Mesendoderm (in vitro differentiated cells): ENCODE measurements around the gene PTPRG.

Experiments used
- DNase-seq: peaks from one replicate; pipeline ENCODE4 v3.0.0; 2013
- H2AK5ac ChIP-seq: 2 replicates; pipeline ENCODE4 v1.6.1; 2013; ENCODE audit warnings: low read length, inconsistent platforms
- H2BK120ac ChIP-seq: 2 replicates; pipeline ENCODE4 v1.6.1; 2013; ENCODE audit warnings: low read depth, mild to moderate bottlenecking, low read length, moderate library complexity, mixed read lengths
- H2BK15ac ChIP-seq: replicated peaks from 2 replicates; pipeline ENCODE4 v1.6.1; 2013; ENCODE audit warnings: low read depth, mild to moderate bottlenecking, moderate library complexity
- H2BK5ac ChIP-seq: 2 replicates; pipeline ENCODE4 v1.6.1; 2013; ENCODE audit warnings: low read length, inconsistent platforms
- H3K18ac ChIP-seq: 2 replicates; pipeline ENCODE4 v1.6.1; 2013; ENCODE audit warnings: mild to moderate bottlenecking, low read length, mixed read lengths
- H3K23ac ChIP-seq: one replicate; pipeline ENCODE4 v1.6.1; 2013; ENCODE audit warnings: low read length
- H3K27ac ChIP-seq: 2 replicates; pipeline ENCODE4 v1.5.1; 2013; ENCODE audit warnings: low read depth, mild to moderate bottlenecking, inconsistent platforms, low read length, moderate library complexity
- H3K27me3 ChIP-seq: 2 replicates; pipeline ENCODE4 v1.6.1; 2013; ENCODE audit warnings: low read length, control low read depth, mild to moderate bottlenecking, inconsistent platforms; ENCODE audit not compliant: insufficient read depth, poor library complexity
- H3K36me3 ChIP-seq: 2 replicates; pipeline ENCODE4 v1.6.1; 2013; ENCODE audit warnings: low read length, inconsistent platforms; ENCODE audit not compliant: control insufficient read depth, insufficient read depth
- H3K4ac ChIP-seq: one replicate; pipeline ENCODE4 v1.6.1; 2013; ENCODE audit warnings: low read depth, mild to moderate bottlenecking, low read length, moderate library complexity
- H3K4me1 ChIP-seq: 2 replicates; pipeline ENCODE4 v1.6.1; 2013; ENCODE audit warnings: low read depth, low read length, inconsistent platforms; ENCODE audit not compliant: control insufficient read depth
- H3K4me2 ChIP-seq: 2 replicates; pipeline ENCODE4 v1.6.1; 2013; ENCODE audit warnings: low read length
- H3K4me3 ChIP-seq: 2 replicates; pipeline ENCODE4 v1.5.1; 2013; ENCODE audit warnings: mild to moderate bottlenecking, low read length
- H3K56ac ChIP-seq: one replicate; pipeline ENCODE4 v1.6.1; 2013; ENCODE audit warnings: low read length
- H3K79me1 ChIP-seq: 2 replicates; pipeline ENCODE4 v1.6.1; 2013; ENCODE audit warnings: low read length, inconsistent platforms
- H3K79me2 ChIP-seq: 2 replicates; pipeline ENCODE4 v1.6.1; 2013; ENCODE audit warnings: mild to moderate bottlenecking, low read length; ENCODE audit not compliant: control insufficient read depth, insufficient read depth
- H3K9ac ChIP-seq: 2 replicates; pipeline ENCODE4 v1.6.1; 2013; ENCODE audit warnings: low read length, inconsistent platforms
- H4K5ac ChIP-seq: one replicate; pipeline ENCODE4 v1.6.1; 2013; ENCODE audit warnings: low read length
- H4K8ac ChIP-seq: one replicate; pipeline ENCODE4 v1.6.1; 2013; ENCODE audit warnings: low read depth, mild to moderate bottlenecking, control low read depth, low read length, moderate library complexity
- WGBS: extraction: QIAGEN DNeasy Blood & Tissue Kit; methylation state at CpG from one replicate; pipeline ENCODE4 v1.1.7; 2013; ENCODE audit warnings: low lambda C conversion rate, missing lambda C conversion rate; ENCODE audit not compliant: insufficient coverage; ENCODE audit errors: extremely low coverage; 5-methylcytosine and 5-hydroxymethylcytosine counted together

The PTPRG gene

GRCh38 chr3:61986473-61986872, 425.1 kb downstream of the PTPRG start:
- Histone ChIP-seq H3K79me2 (peaks cover under 1% of the 10 kb centered on the region), H2BK15ac (no peak overlapping the region), H3K56ac (no peak overlapping the region), H3K4me1 (no peaks in the 10 kb centered on the region), H4K8ac (no peak overlapping the region), H3K18ac (no peak overlapping the region), H3K4me3 (no peak overlapping the region), H3K4me2 (no peak overlapping the region), H2AK5ac (no peak overlapping the region), H2BK5ac (no peak overlapping the region), H3K27me3 (no peaks in the 10 kb centered on the region), H3K36me3 (no peaks in the 10 kb centered on the region), H2BK120ac (no peak overlapping the region), H3K79me1 (peaks cover 8% of the 10 kb centered on the region), H3K23ac (no peak overlapping the region), H3K4ac (no peak overlapping the region), H3K9ac (no peak overlapping the region), H4K5ac (no peak overlapping the region), H3K27ac (no peak overlapping the region)
- no CpG with 5 or more reads among the region's 3 CpGs for WGBS
- DNase-seq: no peak

- Histone ChIP-seq H3K18ac (no peak overlapping the region), H2BK5ac (no peak overlapping the region), H3K23ac (no peak overlapping the region), H4K5ac (no peak overlapping the region), H3K27ac (no peak overlapping the region), H3K4me2 (no peak overlapping the region), H3K4me3 (no peak overlapping the region), H2AK5ac (no peak overlapping the region), H3K79me2 (no peaks in the 10 kb centered on the region), H2BK15ac (no peak overlapping the region), H3K9ac (no peak overlapping the region), H3K27me3 (no peaks in the 10 kb centered on the region), H4K8ac (no peak overlapping the region), H2BK120ac (no peak overlapping the region), H3K79me1 (peaks cover 9% of the 10 kb centered on the region), H3K56ac (no peak overlapping the region), H3K4ac (no peak overlapping the region), H3K36me3 (no peaks in the 10 kb centered on the region), H3K4me1 (no peaks in the 10 kb centered on the region)
- WGBS: no CpG with 5 or more reads among the region's 4 CpGs
- no peak for DNase-seq
These were observed 428.3 kb downstream of the PTPRG start for GRCh38 chr3:61989681-61990080.

GRCh38 chr3:61990327-61991027, 429.1 kb downstream of the PTPRG start:
- WGBS: no CpG with 5 or more reads among the region's 4 CpGs
- Histone ChIP-seq H3K27ac (no peak overlapping the region), H2BK15ac (no peak overlapping the region)

DNA sequence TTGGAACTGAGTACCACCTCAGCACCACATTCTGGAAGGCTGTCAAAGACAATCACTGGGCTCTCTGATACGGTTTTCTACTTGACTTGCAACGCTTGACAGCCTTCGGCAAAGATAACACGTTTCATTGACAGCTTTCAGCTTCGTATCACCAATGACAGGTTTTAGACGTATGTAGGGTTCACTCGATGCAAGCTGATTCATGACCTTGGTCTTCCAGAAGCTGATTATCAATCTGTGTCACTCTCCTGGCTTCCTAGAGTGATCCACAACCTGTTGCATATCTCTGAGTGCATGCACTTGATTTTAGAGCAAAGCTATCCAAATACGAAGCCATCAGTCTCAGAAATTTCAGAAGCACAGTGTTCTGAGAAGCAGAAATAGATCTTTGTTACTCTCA, 430.3 kb downstream of the PTPRG start:
- Histone ChIP-seq H3K27ac (no peak overlapping the region), H2BK120ac (no peak overlapping the region), H3K79me1 (peaks cover 9% of the 10 kb centered on the region), H3K27me3 (no peaks in the 10 kb centered on the region), H3K9ac (no peak overlapping the region), H3K56ac (no peak overlapping the region), H2BK15ac (no peak overlapping the region), H2BK5ac (no peak overlapping the region), H3K4me3 (no peak overlapping the region), H4K8ac (no peak overlapping the region), H4K5ac (no peak overlapping the region), H3K4me2 (no peak overlapping the region), H3K36me3 (no peaks in the 10 kb centered on the region), H3K79me2 (no peaks in the 10 kb centered on the region), H3K23ac (no peak overlapping the region), H3K4me1 (no peaks in the 10 kb centered on the region), H3K4ac (no peak overlapping the region), H2AK5ac (no peak overlapping the region), H3K18ac (no peak overlapping the region)
- no peak for DNase-seq
- WGBS: no CpG with 5 or more reads among the region's 8 CpGs

More at GRCh38 chr3:61990327-61991027, 429.1 kb downstream of the PTPRG start:
- Histone ChIP-seq H2BK5ac (no peak overlapping the region), H3K79me1 (peaks cover 7% of the 10 kb centered on the region), H3K4me3 (no peak overlapping the region), H3K23ac (no peak overlapping the region), H3K9ac (no peak overlapping the region), H3K36me3 (no peaks in the 10 kb centered on the region), H3K4me1 (no peaks in the 10 kb centered on the region), H3K56ac (no peak overlapping the region), H4K5ac (no peak overlapping the region), H2BK120ac (no peak overlapping the region), H3K27me3 (no peaks in the 10 kb centered on the region), H3K18ac (no peak overlapping the region), H3K4me2 (no peak overlapping the region), H3K4ac (no peak overlapping the region), H2AK5ac (no peak overlapping the region), H4K8ac (no peak overlapping the region), H3K79me2 (no peaks in the 10 kb centered on the region)
- DNase-seq: no peak

DNA sequence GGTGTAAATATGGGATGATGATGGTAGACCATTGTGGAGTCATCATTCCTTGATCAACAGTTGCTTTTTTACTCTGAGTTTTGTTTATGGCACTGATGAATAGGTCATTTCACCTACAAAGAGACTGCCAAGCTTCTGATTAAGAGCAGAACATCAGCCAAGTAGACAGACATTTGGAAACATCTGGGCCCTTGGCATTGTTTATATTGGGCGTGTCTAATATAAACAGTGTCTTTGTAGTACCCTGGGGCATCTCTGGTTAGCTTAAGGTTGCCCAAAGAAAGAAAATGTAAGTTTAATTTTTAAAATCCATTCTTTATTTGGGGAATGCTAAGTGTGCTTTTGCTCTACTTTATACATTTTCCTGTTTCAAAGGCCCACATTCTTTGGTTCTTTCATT, 435.0 kb downstream of the PTPRG start:
- Histone ChIP-seq H3K4me1 (peaks cover 2% of the 10 kb centered on the region), H4K8ac (no peak overlapping the region), H3K56ac (no peak overlapping the region), H2BK5ac (no peak overlapping the region), H3K4me2 (no peak overlapping the region), H3K4ac (no peak overlapping the region), H3K23ac (no peak overlapping the region), H4K5ac (no peak overlapping the region), H2AK5ac (no peak overlapping the region), H2BK120ac (no peak overlapping the region), H3K36me3 (no peaks in the 10 kb centered on the region), H3K4me3 (no peak overlapping the region), H3K79me2 (no peaks in the 10 kb centered on the region), H3K27ac (no peak overlapping the region), H3K27me3 (no peaks in the 10 kb centered on the region), H3K18ac (no peak overlapping the region), H2BK15ac (no peak overlapping the region), H3K9ac (no peak overlapping the region), H3K79me1 (peaks cover 12% of the 10 kb centered on the region)
- no peak for DNase-seq
- WGBS: no CpG with 5 or more reads among the region's 1 CpG

DNA sequence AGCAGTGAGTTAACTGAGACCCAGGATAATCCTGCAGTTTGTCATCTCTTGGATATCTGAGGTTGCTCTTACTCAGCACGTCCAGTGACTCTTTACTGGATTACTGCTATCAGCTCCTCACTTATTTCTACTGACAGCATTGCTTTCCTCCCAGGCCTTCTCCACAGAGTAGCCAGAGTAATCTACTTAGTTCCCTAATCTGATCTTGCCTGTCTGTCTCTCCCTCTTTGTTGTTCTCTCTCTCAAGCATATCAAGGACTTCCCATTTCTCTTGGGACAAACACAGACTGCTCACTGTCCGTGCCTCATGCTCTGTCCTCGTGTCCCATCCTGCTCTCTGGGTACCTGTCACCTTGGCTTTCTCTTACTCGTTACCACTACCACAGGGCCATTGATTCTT, 435.7 kb downstream of the PTPRG start:
- H3K4me3 ChIP-seq: no peak overlapping the region
- no CpG with 5 or more reads among the region's 4 CpGs for WGBS
- no peaks in the 10 kb centered on the region for H3K36me3 ChIP-seq
- peaks cover 2% of the 10 kb centered on the region for H3K4me1 ChIP-seq
- H3K4me2 ChIP-seq: no peak overlapping the region
- no peaks in the 10 kb centered on the region for H3K79me2 ChIP-seq
- no peak overlapping the region for H2BK5ac ChIP-seq
- no peak overlapping the region for H3K4ac ChIP-seq
- no peak overlapping the region for H3K18ac ChIP-seq
- H2BK120ac ChIP-seq: no peak overlapping the region
- H3K9ac ChIP-seq: no peak overlapping the region
- no peaks in the 10 kb centered on the region for H3K27me3 ChIP-seq
- H4K5ac ChIP-seq: no peak overlapping the region
- H2BK15ac ChIP-seq: no peak overlapping the region
- H3K27ac ChIP-seq: no peak overlapping the region
- no peak overlapping the region for H3K23ac ChIP-seq
- H4K8ac ChIP-seq: no peak overlapping the region
- no peak overlapping the region for H2AK5ac ChIP-seq
- no peak overlapping the region for H3K56ac ChIP-seq
- peaks cover 12% of the 10 kb centered on the region for H3K79me1 ChIP-seq
- peak; percentile 82 for DNase-seq
